ENCODE results near the gene HTR5A. TPM values are rescaled to one million over a fixed set of nuclear protein-coding genes. Genes with fewer than 3 reads are reported as not detected.

The HTR5A gene
- total and polyA plus RNA-seq, 2 donors, result 0.85 to 2.6 TPM

DNA sequence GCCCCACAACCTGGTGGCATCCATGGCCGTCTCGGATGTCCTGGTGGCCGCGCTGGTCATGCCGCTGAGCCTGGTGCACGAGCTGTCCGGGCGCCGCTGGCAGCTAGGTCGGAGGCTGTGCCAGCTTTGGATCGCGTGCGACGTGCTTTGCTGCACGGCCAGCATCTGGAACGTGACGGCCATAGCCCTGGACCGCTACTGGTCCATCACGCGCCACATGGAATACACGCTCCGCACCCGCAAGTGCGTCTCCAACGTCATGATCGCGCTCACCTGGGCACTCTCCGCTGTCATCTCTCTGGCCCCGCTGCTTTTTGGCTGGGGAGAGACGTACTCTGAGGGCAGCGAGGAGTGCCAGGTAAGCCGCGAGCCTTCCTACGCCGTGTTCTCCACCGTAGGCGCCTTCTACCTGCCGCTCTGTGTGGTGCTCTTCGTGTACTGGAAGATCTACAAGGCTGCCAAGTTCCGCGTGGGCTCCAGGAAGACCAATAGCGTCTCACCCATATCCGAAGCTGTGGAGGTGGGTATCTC is 1.1 kb downstream of the HTR5A start:
- peak overlapping the region in 1 of 2 donors; percentile 35 for H3K4me3 ChIP-seq (ENCODE audit: low read length in 2 of 2)
- peaks cover 20 to 23% of the 10 kb centered on the region in 2 donors for H3K27me3 ChIP-seq (ENCODE audit: control insufficient read depth in 2 of 2, insufficient read depth in 1 of 2, low read length in 1 of 2)
- peaks cover 0 to 17% of the 10 kb centered on the region in 2 donors for H3K9me3 ChIP-seq (ENCODE audit: control insufficient read depth in 2 of 2, insufficient read depth in 1 of 2, low read length in 1 of 2)
- DNase-seq (ENCODE audit: low read depth in 6 of 9, low spot score in 9 of 9), result no peak
- WGBS, result 64% methylated on average over 43 of the region's 43 CpGs
- H3K36me3 ChIP-seq (ENCODE audit: control insufficient read depth in 2 of 2, insufficient read depth in 2 of 2, low read length in 1 of 2), result no peaks in the 10 kb centered on the region
- peaks cover 8 to 11% of the 10 kb centered on the region in 2 donors for H3K4me1 ChIP-seq (ENCODE audit: control insufficient read depth in 2 of 2, insufficient read depth in 2 of 2, low read length in 2 of 2)
- no peak overlapping the region for H3K27ac ChIP-seq (ENCODE audit: low read depth in 1 of 2, low read length in 1 of 2)

DNA sequence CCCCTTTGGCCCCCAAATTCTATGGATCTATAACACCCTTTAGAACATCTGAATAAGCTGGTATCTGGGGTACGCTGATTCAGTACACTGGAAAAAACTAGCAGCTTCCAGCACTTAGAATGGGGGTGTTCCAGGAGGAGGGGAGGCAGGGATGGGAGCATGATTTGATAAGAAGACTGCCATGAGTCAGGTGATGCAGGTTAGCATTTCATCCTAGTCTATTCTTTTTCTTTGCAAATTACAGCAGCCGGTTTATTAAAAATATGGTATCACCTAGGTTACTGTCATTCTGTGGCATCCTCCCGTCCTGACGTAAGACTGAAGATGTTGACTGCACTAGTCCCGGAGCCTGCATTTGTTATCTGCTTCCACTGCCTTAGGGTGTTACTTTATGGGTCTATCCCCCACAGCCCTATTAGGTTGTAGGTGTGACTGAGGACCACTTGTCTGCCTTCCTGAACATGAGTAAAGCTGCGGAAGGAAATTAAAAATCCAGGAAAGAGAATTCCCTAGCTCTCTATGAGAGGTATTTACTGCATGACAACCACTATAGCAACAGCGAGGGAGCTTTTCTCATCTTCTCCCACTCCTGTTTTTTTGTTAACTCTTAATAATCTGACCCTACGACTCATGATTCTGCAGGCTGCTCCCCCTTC is 1.9 kb downstream of the HTR5A start:
- Histone ChIP-seq H3K9me3 (ENCODE audit: control insufficient read depth in 2 of 2, insufficient read depth in 1 of 2, low read length in 1 of 2) (peaks cover 0 to 17% of the 10 kb centered on the region in 2 donors), H3K4me3 (ENCODE audit: low read length in 2 of 2) (peak overlapping the region in 1 of 2 donors; percentile 35), H3K27ac (ENCODE audit: low read depth in 1 of 2, low read length in 1 of 2) (no peak overlapping the region), H3K36me3 (ENCODE audit: control insufficient read depth in 2 of 2, insufficient read depth in 2 of 2, low read length in 1 of 2) (no peaks in the 10 kb centered on the region), H3K27me3 (ENCODE audit: control insufficient read depth in 2 of 2, insufficient read depth in 1 of 2, low read length in 1 of 2) (peaks cover 20 to 23% of the 10 kb centered on the region in 2 donors), H3K4me1 (ENCODE audit: control insufficient read depth in 2 of 2, insufficient read depth in 2 of 2, low read length in 2 of 2) (peaks cover 8 to 11% of the 10 kb centered on the region in 2 donors)
- 86% methylated on average over 8 of the region's 8 CpGs for WGBS
- no peak for DNase-seq (ENCODE audit: low read depth in 6 of 9, low spot score in 9 of 9)

DNA sequence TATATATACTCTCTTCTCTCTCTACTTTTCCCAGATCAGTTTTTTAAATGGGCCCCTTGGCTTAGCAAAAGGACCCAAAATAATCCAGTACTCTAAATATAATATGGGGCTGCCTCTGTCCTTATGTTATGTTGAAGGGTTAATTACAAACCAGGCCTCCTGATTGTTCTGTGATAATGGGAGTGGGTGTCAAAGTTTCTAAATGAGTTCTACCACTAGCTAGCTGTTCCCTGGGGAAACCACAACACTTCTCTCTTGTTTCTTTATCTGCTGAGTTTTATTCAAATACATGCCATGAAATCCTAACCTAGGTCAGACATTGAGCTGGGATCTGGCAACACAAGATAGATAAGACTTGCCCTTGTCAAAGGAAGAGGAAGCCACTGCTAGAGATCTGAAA is 3.8 kb downstream of the HTR5A start:
- Histone ChIP-seq H3K36me3 (ENCODE audit: control insufficient read depth in 2 of 2, insufficient read depth in 2 of 2, low read length in 1 of 2) (no peaks in the 10 kb centered on the region), H3K4me1 (ENCODE audit: control insufficient read depth in 2 of 2, insufficient read depth in 2 of 2, low read length in 2 of 2) (peaks cover 8 to 11% of the 10 kb centered on the region in 2 donors), H3K27me3 (ENCODE audit: control insufficient read depth in 2 of 2, insufficient read depth in 1 of 2, low read length in 1 of 2) (peaks cover 20 to 23% of the 10 kb centered on the region in 2 donors), H3K9me3 (ENCODE audit: control insufficient read depth in 2 of 2, insufficient read depth in 1 of 2, low read length in 1 of 2) (peaks cover 0 to 17% of the 10 kb centered on the region in 2 donors), H3K4me3 (ENCODE audit: low read length in 2 of 2) (no peak overlapping the region), H3K27ac (ENCODE audit: low read depth in 1 of 2, low read length in 1 of 2) (no peak overlapping the region)
- DNase-seq (ENCODE audit: low read depth in 6 of 9, low spot score in 9 of 9), result no peak

DNA sequence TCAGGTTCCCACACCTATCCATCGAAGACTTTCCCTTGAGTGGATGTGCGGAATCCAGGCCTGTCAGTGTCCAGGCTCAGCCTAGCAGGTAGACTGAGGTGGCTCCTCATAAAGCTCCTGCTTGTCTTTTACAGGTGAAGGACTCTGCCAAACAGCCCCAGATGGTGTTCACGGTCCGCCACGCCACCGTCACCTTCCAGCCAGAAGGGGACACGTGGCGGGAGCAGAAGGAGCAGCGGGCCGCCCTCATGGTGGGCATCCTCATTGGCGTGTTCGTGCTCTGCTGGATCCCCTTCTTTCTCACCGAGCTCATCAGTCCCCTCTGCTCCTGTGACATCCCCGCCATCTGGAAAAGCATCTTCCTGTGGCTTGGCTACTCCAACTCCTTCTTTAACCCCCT is 13.9 kb downstream of the HTR5A start:
- no peak for DNase-seq (ENCODE audit: low read depth in 6 of 9, low spot score in 9 of 9)
- peaks cover 0 to 3% of the 10 kb centered on the region in 2 donors for H3K9me3 ChIP-seq (ENCODE audit: control insufficient read depth in 2 of 2, insufficient read depth in 1 of 2, low read length in 1 of 2)
- no peaks in the 10 kb centered on the region for H3K27me3 ChIP-seq (ENCODE audit: control insufficient read depth in 2 of 2, insufficient read depth in 1 of 2, low read length in 1 of 2)
- H3K4me3 ChIP-seq (ENCODE audit: low read length in 2 of 2), result no peak overlapping the region
- no peaks in the 10 kb centered on the region for H3K36me3 ChIP-seq (ENCODE audit: control insufficient read depth in 2 of 2, insufficient read depth in 2 of 2, low read length in 1 of 2)
- peaks cover 36 to 47% of the 10 kb centered on the region in 2 donors for H3K4me1 ChIP-seq (ENCODE audit: control insufficient read depth in 2 of 2, insufficient read depth in 2 of 2, low read length in 2 of 2)
- peak overlapping the region in 1 of 2 donors; percentile 89 for H3K27ac ChIP-seq (ENCODE audit: low read depth in 1 of 2, low read length in 1 of 2)
- WGBS, result 98% methylated on average over 14 of the region's 14 CpGs

DNA sequence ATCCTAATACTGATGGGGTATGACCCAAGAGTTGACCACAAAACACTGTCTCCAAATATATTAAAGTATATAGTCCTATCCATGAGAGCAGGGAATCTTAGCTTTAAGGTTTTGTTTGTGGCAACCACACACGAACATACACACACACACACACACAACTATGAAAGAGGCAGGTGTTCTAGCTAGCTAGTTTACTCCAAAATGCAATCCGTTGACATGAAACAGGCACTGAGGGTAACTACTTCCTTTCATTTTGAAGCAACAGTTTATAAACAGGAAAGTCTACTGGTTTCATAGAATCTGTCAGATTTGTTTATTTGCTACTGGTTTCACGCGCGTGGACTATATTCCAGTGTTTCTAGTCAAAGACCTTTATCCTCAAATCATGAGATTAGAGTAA is 14.8 kb downstream of the HTR5A start:
- WGBS, result 20% methylated on average over 5 of the region's 5 CpGs
- DNase-seq (ENCODE audit: low read depth in 6 of 9, low spot score in 9 of 9), result peak in 5 of 9 donors; percentile 41 to 93 (median 57)
- Histone ChIP-seq H3K9me3 (ENCODE audit: control insufficient read depth in 2 of 2, insufficient read depth in 1 of 2, low read length in 1 of 2) (peaks cover 0 to 6% of the 10 kb centered on the region in 2 donors), H3K27ac (ENCODE audit: low read depth in 1 of 2, low read length in 1 of 2) (peak overlapping the region; percentile 86 to 89), H3K27me3 (ENCODE audit: control insufficient read depth in 2 of 2, insufficient read depth in 1 of 2, low read length in 1 of 2) (no peaks in the 10 kb centered on the region), H3K4me3 (ENCODE audit: low read length in 2 of 2) (no peak overlapping the region), H3K4me1 (ENCODE audit: control insufficient read depth in 2 of 2, insufficient read depth in 2 of 2, low read length in 2 of 2) (peaks cover 42 to 54% of the 10 kb centered on the region in 2 donors), H3K36me3 (ENCODE audit: control insufficient read depth in 2 of 2, insufficient read depth in 2 of 2, low read length in 1 of 2) (no peaks in the 10 kb centered on the region)

DNA sequence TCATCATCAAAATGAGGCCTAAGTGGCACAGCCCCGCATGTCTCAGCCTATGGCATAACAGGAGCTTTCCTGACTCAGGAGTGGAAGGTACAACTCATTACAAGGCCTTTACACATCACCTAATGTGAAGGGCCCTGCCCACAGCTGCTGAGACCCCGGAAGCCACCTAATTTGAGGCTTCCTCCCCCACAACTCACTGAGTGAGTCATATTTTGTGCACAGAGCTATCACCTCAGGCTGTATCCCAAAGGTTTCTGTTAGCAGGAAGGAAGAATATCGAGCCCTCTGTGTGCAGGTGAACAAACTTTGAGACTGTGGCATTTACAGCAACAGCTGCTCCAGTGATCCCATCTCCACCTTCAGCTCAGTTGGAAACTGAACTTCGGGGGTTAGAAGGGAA is 20.6 kb downstream of the HTR5A start:
- H3K4me1 ChIP-seq (ENCODE audit: control insufficient read depth in 2 of 2, insufficient read depth in 2 of 2, low read length in 2 of 2), result peaks cover 64 to 78% of the 10 kb centered on the region in 2 donors
- peak overlapping the region; percentile 82 to 97 for H3K27ac ChIP-seq (ENCODE audit: low read depth in 1 of 2, low read length in 1 of 2)
- 27% methylated on average over 4 of the region's 4 CpGs for WGBS
- H3K36me3 ChIP-seq (ENCODE audit: control insufficient read depth in 2 of 2, insufficient read depth in 2 of 2, low read length in 1 of 2), result no peaks in the 10 kb centered on the region
- no peaks in the 10 kb centered on the region for H3K27me3 ChIP-seq (ENCODE audit: control insufficient read depth in 2 of 2, insufficient read depth in 1 of 2, low read length in 1 of 2)
- H3K4me3 ChIP-seq (ENCODE audit: low read length in 2 of 2), result peak overlapping the region in 1 of 2 donors; percentile 10
- peaks cover 0 to 4% of the 10 kb centered on the region in 2 donors for H3K9me3 ChIP-seq (ENCODE audit: control insufficient read depth in 2 of 2, insufficient read depth in 1 of 2, low read length in 1 of 2)
- peak in 5 of 9 donors; percentile 43 to 87 (median 59) for DNase-seq (ENCODE audit: low read depth in 6 of 9, low spot score in 9 of 9)

DNA sequence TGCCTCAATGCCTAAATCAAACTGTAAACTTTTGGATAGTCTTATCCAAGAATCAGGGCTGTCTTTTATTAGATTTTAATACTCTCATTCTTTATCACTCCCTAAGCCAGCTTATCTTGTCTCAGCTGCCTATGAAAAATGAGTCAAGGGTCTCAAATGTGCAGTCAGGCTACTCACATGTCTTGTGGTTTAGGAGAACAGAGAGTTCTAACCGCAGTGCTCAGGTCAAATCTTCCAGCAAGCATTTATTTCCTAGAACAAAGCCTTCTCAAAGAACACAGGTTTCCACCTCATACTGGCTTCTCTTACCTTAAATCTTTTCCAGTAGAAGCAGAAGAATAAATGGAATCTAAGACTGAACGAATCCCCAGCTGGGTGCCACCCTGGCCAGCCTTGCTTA is 23.5 kb downstream of the HTR5A start:
- peaks cover 55 to 63% of the 10 kb centered on the region in 2 donors for H3K4me1 ChIP-seq (ENCODE audit: control insufficient read depth in 2 of 2, insufficient read depth in 2 of 2, low read length in 2 of 2)
- DNase-seq (ENCODE audit: low read depth in 6 of 9, low spot score in 9 of 9), result peak in 4 of 9 donors; percentile 22 to 69 (median 40)
- H3K36me3 ChIP-seq (ENCODE audit: control insufficient read depth in 2 of 2, insufficient read depth in 2 of 2, low read length in 1 of 2), result no peaks in the 10 kb centered on the region
- WGBS, result 19% methylated on average over 2 of the region's 2 CpGs
- peaks cover 0 to under 1% of the 10 kb centered on the region in 2 donors for H3K27me3 ChIP-seq (ENCODE audit: control insufficient read depth in 2 of 2, insufficient read depth in 1 of 2, low read length in 1 of 2)
- H3K27ac ChIP-seq (ENCODE audit: low read depth in 1 of 2, low read length in 1 of 2), result peak overlapping the region; percentile 72 to 81
- peaks cover 0 to 4% of the 10 kb centered on the region in 2 donors for H3K9me3 ChIP-seq (ENCODE audit: control insufficient read depth in 2 of 2, insufficient read depth in 1 of 2, low read length in 1 of 2)
- peak overlapping the region in 1 of 2 donors; percentile 14 for H3K4me3 ChIP-seq (ENCODE audit: low read length in 2 of 2)

DNA sequence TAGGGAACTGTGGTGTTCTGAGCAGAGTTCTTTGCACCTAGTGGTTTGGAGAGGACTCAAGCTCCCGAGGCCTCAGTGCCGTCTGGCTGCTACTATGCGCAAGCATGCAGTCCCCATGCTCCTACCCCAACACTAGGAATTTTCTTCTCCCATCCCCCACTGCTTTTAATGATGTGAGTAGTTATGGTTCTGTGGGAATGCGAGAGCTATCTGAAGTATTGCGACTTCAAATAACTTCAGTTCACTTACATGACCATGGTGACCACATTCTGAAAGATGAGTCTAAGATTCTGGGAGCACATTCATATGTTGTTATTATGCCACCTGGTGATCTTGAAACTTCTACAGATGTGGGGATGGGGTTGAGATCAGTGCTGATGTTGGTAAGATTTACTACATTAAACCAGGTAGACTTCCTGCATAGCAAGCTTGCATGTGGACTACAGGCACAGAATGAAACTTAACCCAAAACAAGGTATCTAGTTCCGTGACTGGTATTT is 24.6 kb downstream of the HTR5A start:
- Histone ChIP-seq H3K27me3 (ENCODE audit: control insufficient read depth in 2 of 2, insufficient read depth in 1 of 2, low read length in 1 of 2) (peaks cover 0 to 2% of the 10 kb centered on the region in 2 donors), H3K36me3 (ENCODE audit: control insufficient read depth in 2 of 2, insufficient read depth in 2 of 2, low read length in 1 of 2) (no peaks in the 10 kb centered on the region), H3K27ac (ENCODE audit: low read depth in 1 of 2, low read length in 1 of 2) (peak overlapping the region; percentile 72 to 81), H3K4me1 (ENCODE audit: control insufficient read depth in 2 of 2, insufficient read depth in 2 of 2, low read length in 2 of 2) (peaks cover 49 to 57% of the 10 kb centered on the region in 2 donors), H3K4me3 (ENCODE audit: low read length in 2 of 2) (peak overlapping the region in 1 of 2 donors; percentile 27), H3K9me3 (ENCODE audit: control insufficient read depth in 2 of 2, insufficient read depth in 1 of 2, low read length in 1 of 2) (peaks cover 0 to 2% of the 10 kb centered on the region in 2 donors)
- DNase-seq (ENCODE audit: low read depth in 6 of 9, low spot score in 9 of 9), result peak in 3 of 9 donors; percentile 14 to 74 (median 41)
- 53% methylated on average over 6 of the region's 6 CpGs for WGBS

DNA sequence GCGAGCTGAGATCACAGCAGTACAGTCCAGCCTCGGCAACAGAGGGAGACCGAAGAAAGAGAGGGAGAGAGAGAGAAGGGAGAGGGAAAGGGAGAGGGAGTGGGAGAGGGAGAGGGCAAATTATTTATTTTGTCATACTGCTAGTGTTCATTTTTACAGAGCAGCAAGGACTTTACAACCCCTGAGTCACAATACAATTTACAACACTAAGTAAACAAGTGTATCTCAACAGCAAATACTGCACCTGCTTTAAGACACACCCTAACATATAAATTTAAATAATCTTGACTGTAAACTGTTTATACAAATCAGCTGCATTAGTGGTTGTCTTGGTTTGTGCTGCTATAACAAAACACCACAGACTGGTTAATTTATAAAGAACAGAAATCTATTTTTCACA is 27.2 kb downstream of the HTR5A start:
- peaks cover 33 to 39% of the 10 kb centered on the region in 2 donors for H3K4me1 ChIP-seq (ENCODE audit: control insufficient read depth in 2 of 2, insufficient read depth in 2 of 2, low read length in 2 of 2)
- H3K27me3 ChIP-seq (ENCODE audit: control insufficient read depth in 2 of 2, insufficient read depth in 1 of 2, low read length in 1 of 2), result peaks cover 0 to 2% of the 10 kb centered on the region in 2 donors
- H3K4me3 ChIP-seq (ENCODE audit: low read length in 2 of 2), result no peak overlapping the region
- no peak overlapping the region for H3K27ac ChIP-seq (ENCODE audit: low read depth in 1 of 2, low read length in 1 of 2)
- 84% methylated on average over 3 of the region's 3 CpGs for WGBS
- DNase-seq (ENCODE audit: low read depth in 6 of 9, low spot score in 9 of 9), result no peak
- H3K9me3 ChIP-seq (ENCODE audit: control insufficient read depth in 2 of 2, insufficient read depth in 1 of 2, low read length in 1 of 2), result no peaks in the 10 kb centered on the region
- no peaks in the 10 kb centered on the region for H3K36me3 ChIP-seq (ENCODE audit: control insufficient read depth in 2 of 2, insufficient read depth in 2 of 2, low read length in 1 of 2)
